MM.1S (cell line): ENCODE data around the gene PPP2R2C.

Experiments used
- CTCF ChIP-seq: fragments of 300-600 bp; sonication (generic); IDR thresholded peaks from 2 replicates; pipeline ENCODE4 v1.5.1; 2016; ENCODE audit warnings: antibody characterized with exemption, low read length, mixed read lengths
- EZH2 ChIP-seq: fragments of 300-600 bp; sonication (generic); optimal IDR thresholded peaks from 2 replicates; pipeline ENCODE3; 2017; ENCODE audit warnings: low read depth, mild to moderate bottlenecking, antibody characterized with exemption, low read length, mixed read lengths
- EZH2phosphoT487 ChIP-seq: fragments of 300-600 bp; sonication (generic); IDR thresholded peaks from 2 replicates; pipeline ENCODE4 v1.6.1; 2018; ENCODE audit warnings: antibody characterized with exemption, low read length

GRCh38 chr4:6416518-6417286, 55.7 kb downstream of the PPP2R2C start:
- TF ChIP-seq CTCF (no peak), EZH2 (no peak), EZH2phosphoT487 (no peak)
